GM18909 (cell line): ENCODE measurements around the gene SNAPC1.

Source experiments
- ATAC-seq: cut with Tn5 transposase; IDR thresholded peaks from one replicate; pipeline ENCODE4 v1.9.1; 2021; ENCODE audit warnings: mild to moderate bottlenecking; ENCODE audit not compliant: unreplicated experiment, poor library complexity

SNAPC1 gene

DNA sequence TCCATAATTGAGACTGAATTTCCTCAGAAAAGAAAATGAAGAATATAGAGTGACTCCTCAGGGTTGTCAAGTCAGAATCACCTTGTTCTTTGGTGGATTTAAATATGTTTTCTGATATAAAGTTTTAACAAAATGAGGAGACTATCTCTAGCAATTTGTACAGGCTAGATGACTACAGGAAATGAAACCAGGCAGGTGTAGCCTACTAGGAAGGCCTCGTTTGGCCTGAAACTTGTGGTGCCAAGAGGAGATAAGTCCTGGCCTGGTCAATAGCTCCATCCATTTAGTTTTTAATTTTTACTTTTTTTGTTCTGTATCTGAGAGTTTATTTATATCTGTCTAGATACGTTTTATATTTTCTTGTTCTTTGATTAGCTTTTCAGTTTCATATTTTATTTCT, 41.5 kb downstream of the SNAPC1 start:
- ATAC-seq: peak; percentile 64

GRCh38 chr14:61805451-61805850, 43.2 kb downstream of the SNAPC1 start:
- no peak for ATAC-seq

DNA sequence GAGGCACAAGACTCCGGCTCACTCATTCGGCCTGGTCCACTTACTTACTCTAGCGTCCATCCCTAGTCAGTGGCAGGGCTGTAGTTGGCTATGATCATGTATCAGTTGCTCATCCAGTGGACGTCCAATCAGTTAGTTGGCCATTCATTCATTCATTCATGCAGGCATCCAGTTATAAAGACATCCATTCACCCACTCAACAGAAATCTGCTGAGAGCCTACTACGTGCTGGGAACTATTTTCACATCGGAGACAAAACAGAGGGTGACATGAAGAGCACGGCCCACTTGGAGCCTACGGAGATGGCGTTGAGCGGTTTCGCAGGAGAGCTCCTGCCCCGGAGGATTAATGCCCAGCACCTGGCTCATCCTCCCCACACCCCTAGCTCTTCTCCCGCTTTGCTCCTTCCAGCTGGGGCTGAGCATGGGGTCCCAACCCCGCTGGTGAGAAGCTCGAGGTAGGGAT, 49.7 kb downstream of the SNAPC1 start:
- no peak for ATAC-seq

DNA sequence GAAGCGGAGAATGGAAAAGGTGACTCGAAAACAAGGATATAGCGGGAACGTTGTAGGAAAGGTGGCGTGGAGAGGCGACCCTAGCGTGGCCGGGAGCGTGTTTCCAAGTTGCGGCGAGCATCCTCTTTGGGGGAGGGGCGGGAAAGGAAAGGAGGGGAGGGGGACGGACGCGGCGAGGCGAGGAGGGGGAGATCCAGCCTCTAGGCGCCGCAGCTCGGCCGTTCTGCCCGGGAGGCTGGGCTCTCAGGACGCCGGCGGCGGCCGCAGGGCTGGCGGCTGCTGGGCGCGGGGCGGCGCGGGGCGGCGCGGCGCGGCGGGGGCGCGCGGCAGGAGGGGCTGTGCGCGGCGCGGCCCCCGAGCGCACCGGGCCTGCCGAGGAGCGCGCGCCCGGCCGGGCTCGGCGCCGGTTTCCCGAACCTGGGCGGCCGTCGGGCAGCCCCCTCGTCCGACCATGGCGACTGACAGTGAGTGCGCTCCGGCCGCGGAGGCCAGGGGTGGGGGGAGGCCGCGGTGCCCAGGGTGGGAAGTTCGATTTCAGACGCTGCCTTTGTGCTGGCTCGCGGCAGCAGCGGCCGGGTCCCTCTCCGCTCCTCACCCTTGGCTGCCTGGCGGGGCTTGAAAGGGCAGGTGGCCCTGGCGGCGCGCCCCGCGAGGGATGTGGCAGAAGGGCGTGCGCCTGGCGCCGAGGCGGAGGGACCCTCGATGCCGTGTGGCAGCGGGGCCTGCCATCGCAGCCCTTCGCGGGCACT, 50.3 kb downstream of the SNAPC1 start, which contains the start of gene SYT16:
Gene SYT16, plus strand, starts transcription at position 357 of the 749 bp plus-strand sequence.
- no peak for ATAC-seq

GRCh38 chr14:61813096-61813606, 50.9 kb downstream of the SNAPC1 start:
- ATAC-seq: no peak

DNA sequence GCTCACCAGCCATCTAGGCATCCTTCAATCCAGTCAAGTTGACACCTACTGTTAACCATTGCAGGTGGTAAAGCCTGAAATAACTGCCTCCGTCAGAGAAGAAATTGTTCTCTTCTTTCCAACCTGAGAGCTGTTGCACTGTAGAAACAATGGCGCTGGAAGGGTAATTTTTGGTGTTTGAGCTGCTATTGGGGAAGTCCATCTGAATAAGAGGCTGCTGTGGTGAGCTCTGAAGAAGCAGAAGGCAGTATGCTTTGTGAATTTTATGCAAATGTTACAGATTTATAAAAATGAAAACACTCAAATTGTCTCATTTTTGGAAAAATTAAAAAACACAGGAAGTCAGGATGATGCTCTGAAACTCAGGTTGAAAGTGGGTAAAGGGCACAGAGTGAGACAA, 60.2 kb downstream of the SNAPC1 start:
- no peak for ATAC-seq

DNA sequence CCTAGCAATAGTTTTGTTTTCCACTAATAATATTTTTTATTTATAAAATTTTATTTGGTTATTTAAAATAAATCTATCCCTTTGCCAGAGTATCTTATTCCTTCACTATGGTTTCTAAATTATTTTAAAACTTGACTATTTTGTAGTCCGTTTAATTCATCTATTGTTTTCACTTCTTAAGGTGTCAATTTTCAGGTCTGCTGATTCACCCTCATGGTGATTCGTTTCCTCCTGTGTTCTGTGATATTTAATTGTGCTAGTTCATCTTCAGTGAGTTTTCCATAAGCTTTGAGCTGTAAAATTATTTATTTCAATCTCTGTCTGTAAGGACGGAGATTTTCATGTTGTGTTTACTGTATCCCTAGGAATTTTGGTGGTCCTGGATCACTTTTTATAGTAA, 70.6 kb downstream of the SNAPC1 start:
- ATAC-seq: no peak

- no peak for ATAC-seq
Observed at GRCh38 chr14:61836184-61836583, 74.0 kb downstream of the SNAPC1 start.

- ATAC-seq: no peak
Observed at GRCh38 chr14:61836807-61837206, 74.6 kb downstream of the SNAPC1 start.

GRCh38 chr14:61837336-61838229, 75.4 kb downstream of the SNAPC1 start:
- ATAC-seq: peak; percentile 91

GRCh38 chr14:61838661-61839245, 76.5 kb downstream of the SNAPC1 start:
- ATAC-seq: no peak

DNA sequence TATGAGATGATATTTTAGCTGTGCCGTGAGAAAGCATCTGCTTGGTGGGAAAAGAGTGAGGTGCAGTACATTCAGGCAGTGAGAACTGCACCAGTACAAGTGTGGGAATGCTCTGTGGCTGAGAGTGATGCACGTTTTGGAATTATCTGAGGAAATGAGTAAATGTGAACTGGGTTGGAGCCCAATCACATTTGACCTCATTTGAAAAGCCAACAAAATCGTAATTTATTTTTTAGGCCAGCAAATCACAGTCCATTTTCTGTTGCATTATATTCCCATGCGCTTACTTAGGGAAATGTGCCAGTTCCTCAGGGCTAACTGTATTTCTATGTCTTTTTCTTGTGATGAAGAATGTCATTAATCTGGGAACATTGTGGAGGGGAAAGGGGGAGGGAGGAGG, 77.3 kb downstream of the SNAPC1 start:
- no peak for ATAC-seq

DNA sequence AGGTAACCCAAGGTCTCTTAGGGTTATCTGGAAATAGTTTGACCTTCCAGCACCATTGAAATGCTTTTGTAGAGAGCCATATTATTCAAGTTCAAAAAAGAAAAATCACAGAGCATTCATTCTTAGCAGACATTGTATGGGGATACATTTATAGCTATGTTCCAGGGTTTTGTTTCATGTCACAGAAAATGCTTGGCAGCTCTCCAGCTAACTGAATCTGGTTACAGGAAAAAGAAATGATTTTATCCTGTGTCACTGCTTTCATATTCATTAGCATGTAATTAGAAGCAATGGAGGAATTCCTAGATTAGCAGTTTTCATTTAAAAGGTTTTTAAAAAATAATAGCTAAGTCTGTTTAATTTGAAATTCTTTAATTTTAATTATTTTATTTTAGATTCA, 78.9 kb downstream of the SNAPC1 start:
- no peak for ATAC-seq
